Measurements from ENCODE around the gene SF3B5. TPM values are rescaled to one million over a fixed set of nuclear protein-coding genes. Genes with fewer than 3 reads are reported as not detected.
"Not testable (repeated sequence)": the region's sequence is repeated elsewhere in the genome, so short reads cannot be mapped to it uniquely, and the experiment has no call there.

The SF3B5 gene
- total RNA-seq, 2 donors from 2014 or later = 113 to 146 TPM

DNA sequence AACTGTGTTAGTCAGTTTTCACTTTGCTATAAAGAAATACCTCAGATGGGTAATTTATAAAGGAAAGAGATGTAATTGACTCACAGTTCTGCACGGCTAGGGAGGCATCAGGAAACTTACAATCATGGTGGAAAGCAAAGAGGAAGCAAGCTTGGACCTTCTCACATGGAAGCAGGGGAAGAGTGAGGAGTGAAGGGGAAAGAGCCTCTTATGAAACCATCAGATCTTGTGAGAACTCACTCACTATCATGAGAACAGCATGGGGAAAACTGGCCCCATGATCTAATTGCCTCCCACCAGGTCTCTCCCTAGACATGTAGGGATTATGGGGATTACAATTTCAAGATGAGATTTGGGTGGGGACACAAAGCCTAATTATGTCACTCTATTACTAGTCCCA is 46.0 kb downstream of the SF3B5 start:
- Histone ChIP-seq H3K4me1 (no peaks in the 10 kb centered on the region), H3K4me3 (no peak overlapping the region), H3K36me3 (no peaks in the 10 kb centered on the region), H3K9me3 (peaks cover 0 to 6% of the 10 kb centered on the region in 2 donors), H3K27ac (no peak overlapping the region), H3K27me3 (no peaks in the 10 kb centered on the region)
- DNase-seq (ENCODE audit: low spot score) = no peak
- TF ChIP-seq, protein P1, sequence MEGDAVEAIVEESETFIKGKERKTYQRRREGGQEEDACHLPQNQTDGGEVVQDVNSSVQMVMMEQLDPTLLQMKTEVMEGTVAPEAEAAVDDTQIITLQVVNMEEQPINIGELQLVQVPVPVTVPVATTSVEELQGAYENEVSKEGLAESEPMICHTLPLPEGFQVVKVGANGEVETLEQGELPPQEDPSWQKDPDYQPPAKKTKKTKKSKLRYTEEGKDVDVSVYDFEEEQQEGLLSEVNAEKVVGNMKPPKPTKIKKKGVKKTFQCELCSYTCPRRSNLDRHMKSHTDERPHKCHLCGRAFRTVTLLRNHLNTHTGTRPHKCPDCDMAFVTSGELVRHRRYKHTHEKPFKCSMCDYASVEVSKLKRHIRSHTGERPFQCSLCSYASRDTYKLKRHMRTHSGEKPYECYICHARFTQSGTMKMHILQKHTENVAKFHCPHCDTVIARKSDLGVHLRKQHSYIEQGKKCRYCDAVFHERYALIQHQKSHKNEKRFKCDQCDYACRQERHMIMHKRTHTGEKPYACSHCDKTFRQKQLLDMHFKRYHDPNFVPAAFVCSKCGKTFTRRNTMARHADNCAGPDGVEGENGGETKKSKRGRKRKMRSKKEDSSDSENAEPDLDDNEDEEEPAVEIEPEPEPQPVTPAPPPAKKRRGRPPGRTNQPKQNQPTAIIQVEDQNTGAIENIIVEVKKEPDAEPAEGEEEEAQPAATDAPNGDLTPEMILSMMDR (IDR thresholded peaks at IDR 0.05) = no peak

DNA sequence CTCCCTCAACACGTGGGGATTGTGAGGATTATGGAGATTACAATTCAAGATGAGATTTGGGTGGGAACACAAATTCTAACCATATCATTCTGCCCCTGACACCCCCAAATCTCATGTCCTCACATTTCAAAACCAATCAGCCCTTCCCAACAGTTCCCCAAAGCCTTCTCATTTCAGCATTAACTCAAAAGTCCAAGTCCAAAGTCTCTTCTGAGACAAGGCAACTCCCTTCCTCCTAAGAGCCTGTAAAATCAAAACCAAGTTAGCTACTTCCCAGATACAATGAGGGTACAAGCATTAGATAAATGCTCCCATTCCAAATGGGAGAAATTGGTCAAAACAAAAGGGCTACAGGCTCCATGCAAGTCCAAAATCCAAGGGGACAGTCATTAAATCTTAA is 47.7 kb downstream of the SF3B5 start:
- Histone ChIP-seq H3K4me3 (no peak overlapping the region), H3K4me1 (no peaks in the 10 kb centered on the region), H3K27me3 (no peaks in the 10 kb centered on the region), H3K27ac (no peak overlapping the region), H3K9me3 (peaks cover 0 to 6% of the 10 kb centered on the region in 2 donors), H3K36me3 (no peaks in the 10 kb centered on the region)
- TF ChIP-seq, protein P1 (IDR thresholded peaks at IDR 0.05) = no peak
- DNase-seq (ENCODE audit: low spot score) = no peak

DNA sequence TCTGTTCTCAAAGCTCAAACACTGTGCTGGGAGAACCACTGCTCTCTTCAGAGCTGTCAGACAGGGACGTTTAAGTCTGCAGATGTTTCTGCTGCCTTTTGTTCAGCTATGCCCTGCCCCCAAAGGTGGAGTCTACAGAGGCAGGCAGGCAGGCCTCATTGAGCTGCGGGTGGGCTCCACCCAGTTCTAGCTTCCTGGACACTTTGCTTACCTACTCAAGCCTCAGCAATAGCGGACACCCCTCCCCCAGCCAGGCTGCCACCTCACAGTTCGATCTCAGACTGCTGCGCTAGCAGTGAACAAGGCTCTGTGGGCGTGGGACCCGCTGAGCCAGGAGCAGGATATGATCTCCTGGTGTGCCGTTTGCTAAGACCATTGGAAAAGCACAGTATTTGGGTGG is 48.7 kb downstream of the SF3B5 start:
- not testable (repeated sequence) for H3K27me3 ChIP-seq

DNA sequence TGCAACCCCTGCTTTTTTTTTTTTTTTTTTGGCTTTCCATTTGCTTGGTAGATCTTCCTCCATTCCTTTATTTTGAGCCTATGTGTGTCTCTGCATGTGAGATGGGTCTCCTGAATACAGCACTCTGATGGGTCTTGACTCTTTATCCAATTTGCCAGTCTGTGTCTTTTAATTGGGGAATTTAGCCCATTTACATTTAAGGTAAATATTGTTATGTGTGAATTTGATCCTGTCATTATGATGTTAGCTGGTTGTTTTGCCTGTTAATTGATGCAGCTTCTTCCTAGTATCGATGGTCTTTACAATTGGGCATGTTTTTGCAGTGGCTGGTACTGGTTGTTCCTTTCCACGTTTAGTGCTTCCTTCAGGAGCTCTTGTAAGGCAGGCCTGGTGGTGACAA is 50.4 kb downstream of the SF3B5 start:
- not testable (repeated sequence) for H3K36me3 ChIP-seq; H3K4me1 ChIP-seq; H3K27ac ChIP-seq; H3K4me3 ChIP-seq; H3K9me3 ChIP-seq; H3K27me3 ChIP-seq; DNase-seq (ENCODE audit: low spot score)

More for the DNA sequence above, 48.7 kb downstream of the SF3B5 start:
- not testable (repeated sequence) for DNase-seq (ENCODE audit: low spot score); H3K4me1 ChIP-seq; H3K4me3 ChIP-seq; H3K9me3 ChIP-seq; H3K36me3 ChIP-seq; H3K27ac ChIP-seq

Other genes starting within 250 kb of the SF3B5 start
- not detected for gene ZC2HC1B, start 231.1 kb downstream of the SF3B5 start, total RNA-seq
- gene PLAGL1, start 87.3 kb downstream of the SF3B5 start, total RNA-seq = 1 to 10 TPM; 6.8 to 8.5 TPM
- gene STX11, start 54.9 kb upstream of the SF3B5 start, total RNA-seq = 10 to 100 TPM in 1 of 2 donors, 1 to 10 TPM in 1; 7.3 to 21.5 TPM
- gene UTRN, start 189.8 kb upstream of the SF3B5 start, total RNA-seq = 10 to 100 TPM; 57.5 to 75.8 TPM